Keratinocyte (primary cell): Measurements from ENCODE around the gene METRNL. TPM values are rescaled to one million over a fixed set of nuclear protein-coding genes. Genes with fewer than 3 reads are reported as not detected.

ENCODE experiments used
- DNase-seq: peaks from one replicate; pipeline ENCODE4 v3.0.0-alpha.2; 2011; ENCODE audit warnings: low read depth, missing footprints, low spot score
- FAIRE-seq: peaks from 2 replicates; lab custom pipeline; 2011; peaks lifted over from hg19 to GRCh38; lab: Jason Lieb, UNC
- H2AFZ ChIP-seq: 2 replicates; pipeline ENCODE4 v1.6.0; 2012; ENCODE audit warnings: low read length, control low read depth, inconsistent platforms; ENCODE audit not compliant: control insufficient read depth
- H3K27ac ChIP-seq: 2 replicates; pipeline ENCODE4 v1.5.1; 2011; ENCODE audit warnings: low read length; ENCODE audit not compliant: control insufficient read depth, insufficient read depth
- H3K27me3 ChIP-seq: 3 replicates; pipeline ENCODE4 v1.6.0; 2011; ENCODE audit warnings: low read length; ENCODE audit not compliant: control insufficient read depth, insufficient read depth; ENCODE audit errors: extremely low read depth
- H3K36me3 ChIP-seq, 2 experiments: 2 replicates in 1 of 2; 3 replicates in 1 of 2; pipeline ENCODE4 v1.5.1; 2011; ENCODE audit warnings: low read length in 2 of 2, mild to moderate bottlenecking in 1 of 2; ENCODE audit not compliant: control insufficient read depth in 2 of 2, insufficient read depth in 2 of 2; ENCODE audit errors: extremely low read depth in 1 of 2
- H3K4me1 ChIP-seq: 3 replicates; pipeline ENCODE4 v1.5.1; 2011; ENCODE audit warnings: low read length; ENCODE audit not compliant: control insufficient read depth, insufficient read depth; ENCODE audit errors: extremely low read depth
- H3K4me2 ChIP-seq: 3 replicates; pipeline ENCODE4 v1.6.0; 2011; ENCODE audit warnings: low read depth, low read length; ENCODE audit not compliant: control insufficient read depth, insufficient read depth; ENCODE audit errors: extremely low read depth
- H3K4me3 ChIP-seq, 3 experiments: fragments of 200-600 bp in 1 of 3; sonication (generic) in 1 of 3; 2 replicates in 2 of 3; 3 replicates in 1 of 3; pipeline ENCODE4 v1.5.1; 2011 to 2016; ENCODE audit warnings: low read length in 3 of 3, mild to moderate bottlenecking in 3 of 3, control low read depth in 2 of 3, inconsistent platforms in 1 of 3, low read depth in 1 of 3, mixed read lengths in 1 of 3, mixed run types in 1 of 3, moderate library complexity in 1 of 3; ENCODE audit not compliant: control insufficient read depth in 2 of 3, insufficient read depth in 2 of 3; ENCODE audit errors: extremely low read depth in 1 of 3
- H3K79me2 ChIP-seq: 2 replicates; pipeline ENCODE4 v1.6.0; 2012; ENCODE audit warnings: low read length; ENCODE audit not compliant: control insufficient read depth, insufficient read depth
- H3K9ac ChIP-seq: 3 replicates; pipeline ENCODE4 v1.6.0; 2011; ENCODE audit warnings: low read length; ENCODE audit not compliant: control insufficient read depth, insufficient read depth; ENCODE audit errors: extremely low read depth
- H3K9me1 ChIP-seq: 3 replicates; pipeline ENCODE4 v1.6.0; 2011; ENCODE audit warnings: low read length; ENCODE audit not compliant: control insufficient read depth, insufficient read depth; ENCODE audit errors: extremely low read depth
- H3K9me3 ChIP-seq: 2 replicates; pipeline ENCODE4 v1.5.1; 2012; ENCODE audit warnings: low read depth, low read length; ENCODE audit not compliant: control insufficient read depth
- H4K20me1 ChIP-seq: 3 replicates; pipeline ENCODE4 v1.6.0; 2011; ENCODE audit warnings: low read length; ENCODE audit not compliant: control insufficient read depth, insufficient read depth; ENCODE audit errors: extremely low read depth
- CTCF ChIP-seq, 3 experiments: IDR thresholded peaks in 1 of 3; conservative IDR thresholded peaks in 1 of 3; optimal IDR thresholded peaks in 1 of 3; 2 replicates in 2 of 3; 3 replicates in 1 of 3; pipeline versions ENCODE3 to v1.5.1; 2011; ENCODE audit warnings: low read length in 3 of 3, mild to moderate bottlenecking in 3 of 3, moderate library complexity in 2 of 3, control low read depth in 1 of 3, inconsistent platforms in 1 of 3; ENCODE audit not compliant: insufficient read depth in 2 of 3; ENCODE audit errors: extremely low read depth in 1 of 3
- EZH2 ChIP-seq: IDR thresholded peaks from one replicate; pipeline ENCODE4 v1.6.1; 2012; ENCODE audit warnings: inconsistent platforms, mild to moderate bottlenecking, low read length, moderate library complexity
- dilution Hi-C: fragments of 300-500 bp; cut with MboI; formaldehyde crosslinking; loops from one replicate; pipeline ENCODE4 v1.7.0; 2020; ENCODE audit warnings: low sequenced_read_pairs; ENCODE audit not compliant: extremely low pct_ligation_motif_present
- polyA plus RNA-seq, 5 experiments: library from polyadenylated mRNA; depleted of rRNA in 3 of 5; stranded (reverse) in 3 of 5; stranded (forward) in 1 of 5; unstranded in 1 of 5; fragments of >200 nt; gene quantifications; 1 replicate in 1 of 5; 2 replicates in 3 of 5; 3 replicates in 1 of 5; pipeline versions ENCODE4 v1.2.1 to v1.2.3, GENCODE V29; 2011 to 2012; ENCODE audit warnings: missing spikeins in 2 of 5, low read depth in 1 of 5, low replicate concordance in 1 of 5

The METRNL gene
- polyA plus RNA-seq, 1 donor (not counting 4 experiments of a cell fraction or from before 2014, with no cell fraction given) = 3.1 TPM

- H3K4me1 ChIP-seq = peaks cover 11% of the 10 kb centered on the region
- H3K9me1 ChIP-seq = no peaks in the 10 kb centered on the region
- H3K79me2 ChIP-seq = no peaks in the 10 kb centered on the region
- no peak for FAIRE-seq
- TF ChIP-seq EZH2 (no peak), CTCF (optimal IDR thresholded peaks at IDR 0.05 in 1 of 3, IDR thresholded peaks at IDR 0.05 in 1 of 3, conservative IDR thresholded peaks at IDR 0.05 in 1 of 3; ENCODE audit: extremely low read depth in 1 of 3, insufficient read depth in 2 of 3, low read length in 3 of 3) (no peak)
- peaks cover 62% of the 10 kb centered on the region for H3K27me3 ChIP-seq
- dilution Hi-C loops = no loop called here
- H3K4me2 ChIP-seq = no peak overlapping the region
- no peak overlapping the region for H3K9ac ChIP-seq
- H3K4me3 ChIP-seq = no peak overlapping the region
- H3K36me3 ChIP-seq = no peaks in the 10 kb centered on the region
- no peak for DNase-seq
- peaks cover 4% of the 10 kb centered on the region for H4K20me1 ChIP-seq
- H3K27ac ChIP-seq = no peak overlapping the region
- H3K9me3 ChIP-seq = no peaks in the 10 kb centered on the region
- H2AFZ ChIP-seq = no peak overlapping the region
Measured at GRCh38 chr17:83077939-83078338, 1.5 kb upstream of the METRNL start.

- H3K27me3 ChIP-seq = peaks cover 62% of the 10 kb centered on the region
- peaks cover 4% of the 10 kb centered on the region for H4K20me1 ChIP-seq
- H3K4me2 ChIP-seq = peak overlapping the region; percentile 78
- peak overlapping the region; percentile 37 to 68 (median 49) for H3K4me3 ChIP-seq
- no peaks in the 10 kb centered on the region for H3K9me1 ChIP-seq
- no peak for DNase-seq
- no peaks in the 10 kb centered on the region for H3K36me3 ChIP-seq
- H3K4me1 ChIP-seq = peaks cover 13% of the 10 kb centered on the region
- H3K79me2 ChIP-seq = no peaks in the 10 kb centered on the region
- no peak for FAIRE-seq
- TF ChIP-seq CTCF (optimal IDR thresholded peaks at IDR 0.05 in 1 of 3, IDR thresholded peaks at IDR 0.05 in 1 of 3, conservative IDR thresholded peaks at IDR 0.05 in 1 of 3; ENCODE audit: extremely low read depth in 1 of 3, insufficient read depth in 2 of 3, low read length in 3 of 3) = no peak
- TF ChIP-seq EZH2 = peak; percentile 90
- no peak overlapping the region for H2AFZ ChIP-seq
- dilution Hi-C loops = no loop called here
- no peak overlapping the region for H3K27ac ChIP-seq
- no peaks in the 10 kb centered on the region for H3K9me3 ChIP-seq
- H3K9ac ChIP-seq = peak overlapping the region; percentile 37
Measured at GRCh38 chr17:83078378-83079351, 744 bp upstream of the METRNL start.
